NOMO-1 (cell line): ENCODE data around the gene ATP8B3.

Experiments used
- DNase-seq, 2 experiments: peaks; one replicate each; lab custom pipeline; 2025; ENCODE audit not compliant: unreplicated experiment in 2 of 2; lab: John Stamatoyannopoulos, UW

Gene ATP8B3, protein sequence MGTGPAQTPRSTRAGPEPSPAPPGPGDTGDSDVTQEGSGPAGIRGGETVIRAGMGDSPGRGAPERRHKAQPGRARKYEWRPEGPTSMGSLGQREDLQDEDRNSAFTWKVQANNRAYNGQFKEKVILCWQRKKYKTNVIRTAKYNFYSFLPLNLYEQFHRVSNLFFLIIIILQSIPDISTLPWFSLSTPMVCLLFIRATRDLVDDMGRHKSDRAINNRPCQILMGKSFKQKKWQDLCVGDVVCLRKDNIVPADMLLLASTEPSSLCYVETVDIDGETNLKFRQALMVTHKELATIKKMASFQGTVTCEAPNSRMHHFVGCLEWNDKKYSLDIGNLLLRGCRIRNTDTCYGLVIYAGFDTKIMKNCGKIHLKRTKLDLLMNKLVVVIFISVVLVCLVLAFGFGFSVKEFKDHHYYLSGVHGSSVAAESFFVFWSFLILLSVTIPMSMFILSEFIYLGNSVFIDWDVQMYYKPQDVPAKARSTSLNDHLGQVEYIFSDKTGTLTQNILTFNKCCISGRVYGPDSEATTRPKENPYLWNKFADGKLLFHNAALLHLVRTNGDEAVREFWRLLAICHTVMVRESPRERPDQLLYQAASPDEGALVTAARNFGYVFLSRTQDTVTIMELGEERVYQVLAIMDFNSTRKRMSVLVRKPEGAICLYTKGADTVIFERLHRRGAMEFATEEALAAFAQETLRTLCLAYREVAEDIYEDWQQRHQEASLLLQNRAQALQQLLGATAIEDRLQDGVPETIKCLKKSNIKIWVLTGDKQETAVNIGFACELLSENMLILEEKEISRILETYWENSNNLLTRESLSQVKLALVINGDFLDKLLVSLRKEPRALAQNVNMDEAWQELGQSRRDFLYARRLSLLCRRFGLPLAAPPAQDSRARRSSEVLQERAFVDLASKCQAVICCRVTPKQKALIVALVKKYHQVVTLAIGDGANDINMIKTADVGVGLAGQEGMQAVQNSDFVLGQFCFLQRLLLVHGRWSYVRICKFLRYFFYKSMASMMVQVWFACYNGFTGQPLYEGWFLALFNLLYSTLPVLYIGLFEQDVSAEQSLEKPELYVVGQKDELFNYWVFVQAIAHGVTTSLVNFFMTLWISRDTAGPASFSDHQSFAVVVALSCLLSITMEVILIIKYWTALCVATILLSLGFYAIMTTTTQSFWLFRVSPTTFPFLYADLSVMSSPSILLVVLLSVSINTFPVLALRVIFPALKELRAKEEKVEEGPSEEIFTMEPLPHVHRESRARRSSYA (N-terminal part only)

DNA sequence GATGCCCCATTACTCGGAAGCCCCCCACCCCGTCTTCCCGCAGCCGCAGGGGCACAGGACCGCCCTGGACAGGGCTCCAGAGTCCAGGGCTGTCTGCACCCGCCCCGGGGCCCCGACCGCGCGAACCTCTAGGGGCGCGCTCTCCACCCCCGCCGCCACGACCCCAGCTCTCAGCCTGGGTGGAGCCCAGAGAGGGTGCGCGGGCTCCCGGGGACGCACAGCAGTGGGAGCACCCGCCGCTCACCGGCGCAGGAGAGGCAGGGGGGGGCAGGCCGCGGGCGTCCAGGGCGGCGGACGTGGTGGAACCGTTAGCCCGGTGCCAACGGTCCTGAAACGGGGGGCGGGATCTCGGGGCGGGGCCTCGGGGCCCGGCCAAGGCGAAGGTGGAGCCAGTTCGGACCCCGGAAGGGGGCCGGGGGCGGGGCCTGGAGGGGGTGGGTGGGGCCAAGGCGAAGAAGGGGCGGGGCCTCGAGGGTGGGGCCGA is at the start of gene ATP8B3:
Gene ATP8B3, minus strand, starts transcription at position 335 of the 484 bp plus-strand sequence. CDS start 540 bp downstream, outside the sequence.
- no peak for DNase-seq

DNA sequence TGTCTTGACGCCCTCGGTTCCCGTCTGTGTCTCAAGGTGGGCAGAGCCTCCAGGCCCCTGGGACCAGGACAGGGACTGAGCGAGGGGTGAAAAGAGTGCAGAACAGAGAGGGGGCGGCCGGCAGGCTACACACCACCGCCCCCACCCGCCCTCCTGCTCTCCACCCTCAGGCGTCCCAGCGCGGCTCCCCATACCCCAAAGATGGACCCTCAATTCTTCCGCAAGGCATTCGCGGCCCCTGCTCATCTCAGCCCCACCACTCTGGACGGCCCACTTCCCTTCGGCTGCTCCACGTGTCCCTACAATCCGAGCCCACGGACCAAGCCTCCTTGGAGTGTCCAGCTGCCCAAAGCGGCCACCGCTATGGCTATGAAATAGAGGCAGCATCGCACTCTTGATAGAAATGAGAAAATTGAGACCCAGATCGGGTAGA is 49.5 kb upstream of the ATP8B3 start:
- no peak for DNase-seq

DNA sequence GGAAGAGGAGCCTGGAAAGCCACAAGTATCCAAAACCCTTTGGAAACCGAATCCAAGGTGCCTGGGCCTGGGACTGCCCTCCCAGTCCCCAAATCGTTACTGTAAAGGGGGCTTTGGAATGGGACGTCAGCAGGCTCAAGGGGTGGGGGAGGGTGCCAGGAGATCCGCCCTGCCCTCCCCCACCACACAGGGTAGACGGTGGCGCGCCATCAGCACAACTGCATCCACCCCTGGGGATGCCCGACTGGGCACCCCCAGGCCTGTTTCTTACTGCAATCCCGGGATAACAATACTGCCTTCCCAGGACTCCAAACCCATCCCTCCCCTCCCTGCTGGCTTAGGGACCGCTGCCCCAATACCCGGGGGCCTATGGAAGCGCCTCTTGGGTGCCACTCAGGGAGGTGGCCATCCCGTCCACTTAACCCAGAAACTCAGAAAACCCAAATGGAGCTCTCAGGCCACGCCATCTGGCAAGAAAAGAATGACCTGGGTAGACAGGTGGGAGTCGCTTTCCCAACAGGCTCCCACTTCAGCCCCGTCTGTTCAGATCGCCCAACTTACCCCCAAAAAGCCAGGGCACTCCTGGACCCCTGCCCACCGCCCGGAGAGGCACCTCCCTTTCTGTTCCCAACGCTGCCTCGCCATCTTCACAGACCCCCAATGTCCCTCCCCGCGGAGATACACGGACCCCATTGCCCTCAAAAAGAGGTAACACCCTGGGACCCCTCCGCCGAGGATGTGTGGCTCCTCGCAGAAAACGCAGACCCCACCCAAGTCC is 48.9 kb upstream of the ATP8B3 start:
- no peak for DNase-seq

DNA sequence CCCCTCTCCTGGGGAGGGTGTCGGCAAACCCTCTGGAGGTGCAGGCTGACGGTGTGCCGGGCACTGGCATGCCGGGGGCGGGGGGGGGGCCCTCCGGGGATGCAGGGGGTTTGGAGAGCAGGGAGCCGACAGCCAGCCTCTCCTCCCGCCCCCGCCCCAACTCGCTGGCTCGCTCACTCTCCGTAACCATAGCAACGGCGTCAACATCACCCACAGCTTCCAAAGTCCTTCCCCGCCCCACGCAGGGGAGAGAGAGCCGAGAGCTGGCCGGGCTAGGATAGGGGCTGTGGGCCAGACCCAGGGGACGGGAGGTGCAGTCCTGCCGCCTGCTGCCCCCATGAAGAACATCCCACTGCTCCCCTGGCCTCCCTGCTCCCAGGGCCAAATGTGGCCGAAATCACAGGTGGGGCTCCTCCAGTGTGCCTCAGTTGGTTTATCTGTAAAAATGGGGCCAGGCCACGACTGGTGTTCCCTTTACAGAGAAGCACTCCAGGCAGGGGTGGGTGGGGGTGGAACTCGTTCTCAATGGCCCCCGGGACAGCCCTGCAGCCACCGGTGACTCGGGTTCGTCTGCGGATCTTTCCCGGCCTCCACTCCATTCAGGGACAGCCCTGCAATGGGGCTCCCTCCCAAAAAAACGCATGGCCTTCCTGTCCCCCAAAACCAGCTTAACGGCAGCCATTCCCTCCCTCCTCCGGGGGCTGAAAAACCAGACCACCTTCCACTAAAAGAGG is 48.1 kb upstream of the ATP8B3 start:
- DNase-seq: no peak

DNA sequence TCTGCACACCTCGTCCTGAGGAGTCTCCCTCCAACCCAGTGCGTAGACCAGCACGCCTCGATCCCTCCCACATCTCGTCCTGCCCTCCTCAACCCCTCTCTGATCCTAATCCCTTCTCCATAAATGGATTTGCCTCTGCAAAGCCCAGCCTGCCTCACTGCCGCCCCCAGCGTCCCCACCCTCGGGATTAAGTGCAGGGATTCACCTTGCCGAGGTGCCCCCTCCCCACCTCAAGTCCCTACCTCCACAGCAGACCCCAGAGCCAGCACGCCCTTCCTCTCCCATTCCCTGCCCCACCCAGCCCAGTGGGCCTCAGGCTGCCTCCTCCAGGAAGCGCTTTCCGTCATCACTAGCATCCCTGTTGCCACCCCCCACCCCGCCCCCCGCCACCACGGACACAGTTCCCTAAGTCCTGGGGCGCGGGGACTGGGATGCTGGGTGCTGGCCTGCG is 47.3 kb upstream of the ATP8B3 start:
- no peak for DNase-seq

DNA sequence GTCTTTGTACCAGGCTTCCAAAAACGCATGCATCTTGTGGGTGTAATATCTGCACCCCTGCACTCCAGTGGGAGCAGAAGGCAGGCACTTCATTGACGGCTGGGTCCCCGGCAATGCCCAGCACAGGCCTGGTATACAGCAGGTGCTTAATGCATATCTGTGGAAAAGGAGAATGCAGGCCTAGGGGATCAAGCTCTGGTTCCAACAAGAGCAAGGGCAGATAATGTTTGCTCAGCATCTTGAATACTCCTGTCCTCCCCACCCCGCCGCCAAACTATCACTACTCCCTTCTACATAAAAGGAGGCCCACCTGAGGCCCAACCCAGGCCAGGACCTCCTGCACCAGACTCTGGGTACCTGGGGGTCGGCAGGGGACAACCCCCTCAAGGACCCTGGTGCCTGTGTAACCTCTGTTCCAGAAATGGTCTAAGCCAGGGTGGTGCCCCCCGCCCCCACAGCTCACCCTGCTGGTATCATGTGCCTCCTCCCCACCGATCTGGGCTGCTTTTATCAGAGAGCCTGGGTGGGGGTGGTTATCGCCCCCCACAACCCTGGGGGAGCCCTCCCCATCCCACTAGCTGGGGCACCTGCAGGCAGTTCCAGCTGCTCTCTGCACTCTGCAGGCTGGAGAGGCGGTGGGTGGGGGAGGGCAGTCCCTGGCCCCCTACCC is 46.5 kb upstream of the ATP8B3 start:
- DNase-seq: no peak

DNA sequence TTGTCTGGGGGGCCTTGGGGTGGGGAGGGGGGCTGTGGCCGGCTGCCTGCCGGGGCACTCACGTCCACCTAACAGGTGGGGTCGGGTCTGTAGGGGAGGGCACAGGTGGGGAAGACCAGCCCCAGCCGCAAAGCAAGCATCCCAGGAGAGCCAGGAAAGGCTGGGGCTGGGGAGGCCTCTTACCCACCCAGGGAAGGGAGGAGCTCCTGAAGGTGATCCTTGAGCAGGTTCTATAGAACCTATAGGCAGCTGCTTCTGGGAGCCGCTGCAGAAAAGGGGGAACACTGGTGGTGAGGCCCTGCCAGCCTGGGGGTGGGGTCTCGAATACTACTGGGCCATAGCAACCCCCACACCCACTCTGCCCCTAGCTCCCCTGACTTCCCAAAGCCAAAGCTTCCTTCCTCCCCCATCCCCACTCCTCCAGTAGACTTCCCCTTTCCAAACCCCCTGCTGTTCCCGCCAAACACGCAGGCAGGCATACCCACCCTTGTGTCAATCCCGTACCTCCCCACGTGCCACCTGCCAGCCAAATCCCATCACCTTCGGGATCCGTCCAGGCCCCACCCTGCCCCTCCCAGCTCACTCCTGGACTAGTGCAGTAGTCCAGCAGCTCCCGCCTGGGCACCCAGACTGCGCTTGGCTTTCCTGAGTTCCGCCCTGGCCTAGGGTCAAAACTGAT is 45.7 kb upstream of the ATP8B3 start:
- DNase-seq: no peak

DNA sequence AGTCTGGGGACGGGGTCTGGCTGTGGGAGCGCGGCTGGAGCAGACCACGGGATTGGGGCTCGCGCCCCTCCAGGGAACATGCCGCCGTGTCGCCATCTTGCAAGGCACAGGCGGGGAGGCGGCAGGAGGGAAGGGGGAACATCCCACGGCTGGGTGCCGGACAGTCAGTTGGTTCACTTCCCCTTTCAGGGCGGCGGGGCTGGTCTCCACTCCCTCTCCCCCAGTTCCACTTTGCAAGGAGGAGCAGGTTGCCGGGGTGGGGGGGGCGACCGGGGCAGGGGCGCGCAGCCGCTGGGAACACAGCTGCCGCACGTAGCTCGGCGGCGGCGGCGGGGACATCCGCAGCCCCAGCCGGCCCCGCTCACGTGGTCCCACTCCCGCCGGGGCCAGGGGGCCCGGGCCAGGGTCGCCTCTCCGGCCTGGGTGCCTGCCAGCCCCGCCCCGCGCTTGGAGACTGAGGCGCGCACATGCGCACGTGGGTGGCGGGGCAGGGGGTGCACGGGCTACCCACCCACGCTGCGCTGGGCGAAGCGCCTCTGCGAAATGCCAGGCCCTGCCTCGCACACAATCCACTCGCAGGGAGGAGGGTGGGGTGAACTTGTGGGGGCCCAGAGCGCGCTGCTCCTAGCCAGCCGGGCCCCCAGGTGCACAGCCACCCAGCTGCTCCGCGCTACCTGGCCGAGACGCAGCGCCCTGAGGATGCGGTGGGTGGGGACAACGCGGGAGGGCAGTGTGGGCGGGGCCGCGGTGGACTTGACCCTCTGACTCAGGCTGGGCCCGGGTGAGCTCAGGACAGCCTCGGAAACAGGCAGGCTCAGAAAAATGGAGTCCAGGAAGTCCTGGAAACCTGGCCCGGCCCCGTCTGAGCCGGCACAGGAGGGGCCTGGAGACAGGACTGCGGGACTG is 44.9 kb upstream of the ATP8B3 start:
- DNase-seq: peak; percentile 85 to 89

DNA sequence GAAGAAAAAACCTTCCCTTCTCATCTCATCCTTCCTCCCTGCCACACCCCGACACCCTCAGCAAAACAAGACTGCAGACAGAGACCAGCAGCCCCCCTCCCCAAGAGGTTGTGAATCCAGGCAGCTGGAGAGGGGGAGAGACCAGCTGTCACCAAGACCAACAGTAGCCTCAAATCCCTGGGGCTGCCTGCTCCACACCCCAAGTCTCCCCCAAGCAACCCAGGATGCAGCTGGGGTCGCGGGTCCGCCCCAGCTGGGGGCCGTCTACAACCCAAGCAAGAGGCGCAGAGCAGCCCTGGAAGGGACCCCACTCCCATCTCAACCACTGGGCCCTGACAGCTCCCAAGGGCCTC is 44.2 kb upstream of the ATP8B3 start:
- DNase-seq: no peak

DNA sequence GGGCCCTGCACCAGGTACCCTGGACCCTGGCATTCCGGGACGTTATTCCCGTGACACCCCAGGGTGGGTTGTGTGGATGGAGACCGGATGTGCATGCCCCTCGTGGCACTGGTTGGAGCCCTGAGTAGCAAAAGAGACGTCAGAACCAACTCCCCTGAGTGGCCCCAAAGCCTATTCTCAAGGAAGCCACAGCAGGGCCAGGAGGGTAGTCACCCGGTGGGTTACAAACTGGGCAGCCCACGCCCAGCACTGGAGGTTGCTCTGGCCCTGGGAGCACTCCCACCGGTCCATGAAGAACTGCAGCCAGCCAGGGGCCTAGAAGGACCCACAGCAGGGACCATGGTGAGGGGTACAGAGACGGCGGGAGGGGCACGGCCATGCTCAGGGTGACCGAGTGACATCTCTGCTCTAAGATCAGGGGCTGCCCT is 43.8 kb upstream of the ATP8B3 start:
- DNase-seq: peak in 1 of 2 experiments; percentile 27

DNA sequence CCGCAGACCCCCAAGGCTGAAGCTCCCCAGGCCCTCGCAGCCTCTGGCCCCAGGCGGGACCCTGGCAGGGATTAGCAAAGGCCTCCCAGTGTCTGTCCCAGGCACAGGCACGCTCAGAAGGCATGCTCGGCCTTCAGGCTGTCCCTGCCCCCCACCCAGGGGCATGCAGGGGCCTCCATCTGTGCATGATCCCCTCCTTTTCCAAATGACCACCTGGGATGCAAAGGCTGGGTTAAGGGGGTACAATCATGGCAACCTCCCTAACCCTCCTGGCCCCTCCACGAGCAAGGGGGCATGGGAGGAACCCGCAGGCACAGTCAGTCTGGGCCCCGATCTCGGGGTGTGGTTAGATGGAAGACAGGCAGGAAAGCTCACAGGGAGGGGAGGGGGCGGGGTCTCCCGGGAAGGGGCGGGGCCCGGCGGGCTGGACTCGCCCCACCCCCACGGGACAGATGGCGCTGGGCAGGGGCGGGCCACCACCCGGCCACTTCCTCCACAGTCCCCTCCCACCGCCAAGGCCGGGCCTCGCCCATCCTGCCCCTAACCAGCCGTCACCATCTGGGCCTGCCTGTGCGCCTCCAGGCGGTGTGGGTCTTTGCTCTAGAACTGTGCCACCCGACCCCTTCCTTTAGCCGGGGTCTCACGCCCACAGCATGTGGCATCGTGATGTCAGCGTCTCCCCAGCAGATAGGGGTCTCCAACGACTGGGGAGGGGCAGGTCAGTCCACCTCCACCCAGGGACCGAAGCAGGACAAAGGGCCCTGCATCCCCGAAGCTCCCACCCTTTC is 43.2 kb upstream of the ATP8B3 start:
- peak; percentile 88 to 94 for DNase-seq

DNA sequence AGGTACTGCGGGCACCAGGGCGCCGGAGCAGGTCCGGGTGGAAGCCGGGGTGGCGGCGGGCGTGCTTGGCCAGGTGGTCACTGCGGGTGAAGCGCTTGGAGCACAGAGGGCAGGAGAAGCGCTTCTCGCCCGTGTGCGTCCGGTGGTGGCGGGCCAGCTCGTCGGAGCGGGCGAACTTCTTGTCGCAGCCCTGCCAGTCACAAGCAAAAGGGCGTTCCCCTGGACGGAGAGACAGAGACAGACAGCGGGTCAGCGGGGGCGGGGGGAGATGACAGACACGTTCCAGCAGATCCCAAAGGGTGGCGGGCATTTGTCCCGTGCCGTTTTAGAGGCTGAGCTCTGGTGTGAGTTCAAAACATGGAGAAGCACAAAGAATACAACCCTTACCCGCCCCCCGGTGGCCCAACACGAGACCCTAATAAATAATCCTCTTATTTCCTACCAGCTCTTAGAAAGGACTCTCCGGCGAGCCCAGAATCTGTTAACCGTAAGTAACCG is 42.5 kb upstream of the ATP8B3 start:
- peak; percentile 58 to 59 for DNase-seq

DNA sequence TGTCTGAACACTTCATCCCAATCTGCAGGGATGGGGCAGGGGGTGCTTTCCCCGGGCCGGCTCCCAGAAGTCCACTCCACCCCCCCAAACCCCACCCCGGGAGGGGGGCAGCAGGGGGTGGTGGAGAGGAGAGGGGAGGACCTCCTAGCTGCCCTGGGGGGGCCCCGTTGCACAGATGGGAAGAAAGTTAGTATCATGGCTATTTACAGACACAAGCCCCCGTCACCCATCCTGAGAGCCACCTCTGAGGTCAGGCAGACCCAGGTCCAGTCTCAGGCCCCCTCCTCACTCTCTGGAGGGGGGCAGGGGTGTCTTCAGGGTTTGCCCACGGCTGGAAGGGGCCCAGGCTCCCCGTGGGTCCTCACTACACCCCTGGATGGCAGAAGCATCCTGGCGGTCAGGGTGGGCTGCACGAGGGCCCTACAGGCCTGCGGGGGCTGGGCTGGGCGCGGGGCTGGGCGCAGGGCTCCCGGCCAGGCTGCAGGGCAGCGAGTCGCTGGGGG is 42.0 kb upstream of the ATP8B3 start:
- DNase-seq: no peak

DNA sequence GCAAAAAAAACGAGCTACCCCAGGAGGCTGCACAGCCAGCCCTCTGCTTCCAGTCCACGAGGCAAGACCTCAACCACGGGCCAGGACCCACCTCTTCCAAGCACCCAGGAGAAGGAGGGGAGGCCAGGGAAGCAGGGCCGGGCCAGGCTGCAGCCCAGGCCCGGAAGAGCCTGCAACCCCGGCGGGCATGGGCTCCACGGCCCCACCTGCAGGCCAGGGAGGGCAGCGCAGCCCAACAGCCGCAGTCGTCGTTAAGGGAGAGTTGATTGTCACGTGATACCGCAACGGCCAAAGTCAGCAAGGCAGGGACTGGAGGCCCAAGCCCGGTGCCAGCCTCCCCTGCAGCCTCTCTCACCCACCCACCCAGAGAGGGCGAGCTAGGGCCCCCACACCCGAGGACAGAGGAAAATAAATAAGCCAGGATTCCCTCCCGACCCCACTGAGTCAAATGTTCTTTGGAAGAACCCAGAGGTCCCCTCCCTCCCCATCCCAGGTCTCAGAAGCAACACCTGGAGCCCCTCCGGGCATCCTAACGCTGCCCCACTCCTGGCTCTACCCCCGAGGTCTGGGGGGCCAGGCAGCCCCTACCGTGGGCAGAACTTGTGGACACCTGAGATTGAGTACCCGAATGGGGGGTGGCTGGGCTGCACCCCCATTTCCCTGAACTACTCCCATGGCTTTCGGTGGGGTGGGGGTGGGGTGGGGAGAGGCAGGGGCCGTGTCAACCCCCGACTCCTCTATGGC is 41.4 kb upstream of the ATP8B3 start:
- peak; percentile 89 to 94 for DNase-seq

DNA sequence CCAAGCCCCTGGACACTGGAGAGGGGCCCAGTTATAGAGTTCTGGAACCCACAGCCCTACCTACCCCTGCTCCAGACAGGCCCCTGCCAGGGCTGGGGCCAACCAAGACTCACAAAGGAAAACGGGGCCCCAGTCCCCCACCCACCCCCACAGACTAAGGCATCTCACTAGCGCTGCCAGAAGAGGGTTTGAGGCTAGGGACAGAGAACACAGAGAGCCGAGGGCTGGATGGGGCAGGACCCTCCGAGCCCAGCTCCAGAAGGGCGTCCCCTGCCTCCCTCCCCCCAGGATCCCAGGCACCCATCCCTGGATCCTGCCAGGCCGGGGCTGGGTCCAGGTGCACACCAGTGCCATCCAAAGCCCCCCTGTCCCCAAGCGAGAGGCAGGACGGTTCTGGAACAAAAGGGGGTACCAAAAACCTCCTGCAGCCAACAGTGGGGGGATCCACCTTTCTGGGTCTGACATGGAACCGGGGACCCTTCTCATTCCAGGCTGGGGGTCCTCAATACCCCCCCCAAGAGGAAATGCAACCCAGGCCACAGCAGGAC is 40.6 kb upstream of the ATP8B3 start:
- DNase-seq: no peak
